Measurements from ENCODE around the gene ACP6.

DNA sequence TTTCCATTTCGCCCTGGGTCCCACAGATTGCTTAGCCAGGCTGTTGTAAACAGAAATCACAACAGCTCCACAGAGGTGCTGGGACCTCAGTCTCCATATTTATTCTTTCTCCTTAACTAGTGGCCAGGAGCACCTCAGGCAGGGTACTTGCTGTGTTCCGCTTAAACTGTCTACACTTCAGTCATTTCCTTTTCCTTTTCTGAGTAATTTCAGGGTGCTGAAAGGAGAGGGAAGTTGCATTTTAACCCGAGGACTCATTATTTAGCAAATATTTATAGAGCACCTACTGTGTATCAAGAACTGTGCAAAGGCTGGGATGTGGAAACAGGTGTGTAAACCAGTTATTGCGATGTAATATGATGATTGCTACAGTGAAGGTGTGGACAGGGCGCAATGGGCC, 41.9 kb downstream of the ACP6 start:
- TF ChIP-seq, protein P1, sequence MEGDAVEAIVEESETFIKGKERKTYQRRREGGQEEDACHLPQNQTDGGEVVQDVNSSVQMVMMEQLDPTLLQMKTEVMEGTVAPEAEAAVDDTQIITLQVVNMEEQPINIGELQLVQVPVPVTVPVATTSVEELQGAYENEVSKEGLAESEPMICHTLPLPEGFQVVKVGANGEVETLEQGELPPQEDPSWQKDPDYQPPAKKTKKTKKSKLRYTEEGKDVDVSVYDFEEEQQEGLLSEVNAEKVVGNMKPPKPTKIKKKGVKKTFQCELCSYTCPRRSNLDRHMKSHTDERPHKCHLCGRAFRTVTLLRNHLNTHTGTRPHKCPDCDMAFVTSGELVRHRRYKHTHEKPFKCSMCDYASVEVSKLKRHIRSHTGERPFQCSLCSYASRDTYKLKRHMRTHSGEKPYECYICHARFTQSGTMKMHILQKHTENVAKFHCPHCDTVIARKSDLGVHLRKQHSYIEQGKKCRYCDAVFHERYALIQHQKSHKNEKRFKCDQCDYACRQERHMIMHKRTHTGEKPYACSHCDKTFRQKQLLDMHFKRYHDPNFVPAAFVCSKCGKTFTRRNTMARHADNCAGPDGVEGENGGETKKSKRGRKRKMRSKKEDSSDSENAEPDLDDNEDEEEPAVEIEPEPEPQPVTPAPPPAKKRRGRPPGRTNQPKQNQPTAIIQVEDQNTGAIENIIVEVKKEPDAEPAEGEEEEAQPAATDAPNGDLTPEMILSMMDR (IDR thresholded peaks at IDR 0.05; ENCODE audit: borderline replicate concordance, extremely low read depth, low read length, poor library complexity, severe bottlenecking), result no peak
- TF ChIP-seq EZH2 (IDR thresholded peaks at IDR 0.05; ENCODE audit: borderline replicate concordance, low read depth, low read length, severe bottlenecking), result no peak

Measured in DND-41 (cell line).